GM04504 (cell line): ENCODE data around the gene LGALS7B.
"Not testable (repeated sequence)": the region's sequence is repeated elsewhere in the genome, so short reads cannot be mapped to it uniquely, and the experiment has no call there.

Experiments used
- DNase-seq: peaks from one replicate; pipeline ENCODE4 v3.0.0-alpha.2; 2012; ENCODE audit warnings: low read depth

The LGALS7B gene

GRCh38 chr19:38770228-38770948 is 18.6 kb upstream of the LGALS7B start:
- not testable (repeated sequence) for DNase-seq

GRCh38 chr19:38770949-38771275 is 18.1 kb upstream of the LGALS7B start:
- not testable (repeated sequence) for DNase-seq

GRCh38 chr19:38771569-38771968 is 17.4 kb upstream of the LGALS7B start:
- not testable (repeated sequence) for DNase-seq

GRCh38 chr19:38773469-38774177 is 15.4 kb upstream of the LGALS7B start, which contains the start of gene LGALS7:
LGALS7 (minus strand) TSS chr19:38773517; CDS start chr19:38773492, 25 bp downstream.
- DNase-seq: no peak

GRCh38 chr19:38774181-38774950 is 14.6 kb upstream of the LGALS7B start:
- DNase-seq: no peak

GRCh38 chr19:38778733-38779132 is 10.3 kb upstream of the LGALS7B start:
- DNase-seq: no peak

GRCh38 chr19:38780443-38780842 is 8.6 kb upstream of the LGALS7B start:
- no peak for DNase-seq

- DNase-seq: no peak
Measured at GRCh38 chr19:38781058-38781457, 7.9 kb upstream of the LGALS7B start.

GRCh38 chr19:38782212-38782611 is 6.8 kb upstream of the LGALS7B start:
- DNase-seq: not testable (repeated sequence)

GRCh38 chr19:38784224-38784623 is 4.8 kb upstream of the LGALS7B start:
- DNase-seq: no peak

- no peak for DNase-seq
Measured at GRCh38 chr19:38785187-38785699, 3.8 kb upstream of the LGALS7B start.

GRCh38 chr19:38786061-38786460 is 2.9 kb upstream of the LGALS7B start:
- DNase-seq: not testable (repeated sequence)

- no peak for DNase-seq
Measured at GRCh38 chr19:38786572-38787265, 2.3 kb upstream of the LGALS7B start.

- DNase-seq: not testable (repeated sequence)
Measured at GRCh38 chr19:38790507-38791403, 1.8 kb downstream of the LGALS7B start.

- DNase-seq: not testable (repeated sequence)
Measured at GRCh38 chr19:38791451-38792064, 2.6 kb downstream of the LGALS7B start.

- no peak for DNase-seq
Measured at GRCh38 chr19:38792250-38793111, 3.5 kb downstream of the LGALS7B start.

GRCh38 chr19:38793177-38793576 is 4.2 kb downstream of the LGALS7B start:
- DNase-seq: no peak

GRCh38 chr19:38793671-38794070 is 4.7 kb downstream of the LGALS7B start:
- no peak for DNase-seq

GRCh38 chr19:38795549-38795948 is 6.5 kb downstream of the LGALS7B start:
- no peak for DNase-seq
